HCEC 1CT (cell line): ENCODE measurements around the gene CASP12.

Experiments
- DNase-seq: peaks from one replicate; pipeline ENCODE4 v3.0.0-alpha.2; 2017

The CASP12 gene

DNA sequence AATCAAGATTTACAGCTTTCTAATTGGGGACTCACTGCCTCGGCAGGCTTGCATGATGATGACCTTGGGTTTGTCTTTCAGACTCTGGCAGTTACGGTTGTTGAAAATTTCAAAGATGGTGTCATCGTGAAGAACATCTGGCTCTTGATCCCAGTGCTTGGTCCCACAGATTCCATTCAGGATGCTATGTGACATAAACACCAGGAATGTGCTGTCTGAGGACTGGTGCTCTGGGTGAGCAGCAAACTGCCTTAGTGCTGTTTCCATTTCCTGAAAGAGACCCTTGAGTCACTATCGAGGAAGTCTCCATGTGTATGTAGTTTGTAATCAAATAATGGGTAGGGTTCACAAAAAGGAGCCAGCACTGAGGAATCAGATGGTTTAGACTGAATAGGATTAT is 7.1 kb downstream of the CASP12 start:
- DNase-seq: peak; percentile 56

DNA sequence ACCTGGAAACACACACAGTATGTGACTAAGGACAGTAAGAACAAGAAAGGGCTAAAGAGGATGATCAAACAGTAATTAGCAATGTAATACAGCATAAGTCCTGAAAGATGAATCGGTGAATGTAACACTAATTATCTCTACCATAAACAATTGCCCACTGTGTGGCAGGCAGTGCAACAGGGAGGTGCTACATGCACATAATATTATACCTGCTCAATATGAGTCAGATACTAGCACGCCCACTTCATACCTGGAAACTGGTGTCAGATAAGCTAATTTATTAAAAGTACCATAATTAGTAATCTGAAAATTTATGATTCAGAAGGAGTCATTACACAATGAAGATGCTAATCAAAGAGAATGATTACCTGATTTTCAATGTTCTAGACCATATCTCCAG is 14.9 kb downstream of the CASP12 start:
- no peak for DNase-seq

DNA sequence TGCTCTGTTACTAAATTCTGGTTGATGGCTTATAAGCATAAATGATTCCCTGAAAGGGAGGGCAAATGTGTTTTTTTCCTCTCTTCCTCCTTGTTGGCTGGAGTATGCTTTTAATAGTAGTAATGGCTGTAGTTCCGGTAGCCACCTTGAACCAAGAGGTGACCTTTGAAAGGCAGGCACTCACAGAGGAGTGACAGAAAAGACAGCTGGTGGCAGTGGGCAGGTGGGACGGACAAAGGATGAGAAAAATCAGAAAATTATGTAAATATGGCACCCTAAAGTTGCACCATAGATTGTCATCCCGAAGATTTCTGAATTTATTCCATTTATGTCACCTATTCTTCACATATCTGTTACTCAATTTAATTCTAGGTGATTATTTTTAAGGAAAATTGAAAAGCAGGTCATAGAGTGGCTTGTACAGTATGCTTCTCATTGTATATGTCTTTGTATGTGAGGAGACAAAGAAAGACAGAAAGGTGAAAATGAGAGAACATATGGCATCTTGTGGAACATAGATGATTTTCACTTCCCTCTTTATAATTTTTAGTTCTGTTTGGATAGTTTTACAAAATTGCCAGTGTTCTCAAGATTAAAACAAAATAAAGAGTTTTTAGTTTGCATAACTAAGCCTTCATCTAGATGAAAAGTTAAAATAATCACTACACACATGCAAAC is 17.0 kb downstream of the CASP12 start:
- DNase-seq: no peak

DNA sequence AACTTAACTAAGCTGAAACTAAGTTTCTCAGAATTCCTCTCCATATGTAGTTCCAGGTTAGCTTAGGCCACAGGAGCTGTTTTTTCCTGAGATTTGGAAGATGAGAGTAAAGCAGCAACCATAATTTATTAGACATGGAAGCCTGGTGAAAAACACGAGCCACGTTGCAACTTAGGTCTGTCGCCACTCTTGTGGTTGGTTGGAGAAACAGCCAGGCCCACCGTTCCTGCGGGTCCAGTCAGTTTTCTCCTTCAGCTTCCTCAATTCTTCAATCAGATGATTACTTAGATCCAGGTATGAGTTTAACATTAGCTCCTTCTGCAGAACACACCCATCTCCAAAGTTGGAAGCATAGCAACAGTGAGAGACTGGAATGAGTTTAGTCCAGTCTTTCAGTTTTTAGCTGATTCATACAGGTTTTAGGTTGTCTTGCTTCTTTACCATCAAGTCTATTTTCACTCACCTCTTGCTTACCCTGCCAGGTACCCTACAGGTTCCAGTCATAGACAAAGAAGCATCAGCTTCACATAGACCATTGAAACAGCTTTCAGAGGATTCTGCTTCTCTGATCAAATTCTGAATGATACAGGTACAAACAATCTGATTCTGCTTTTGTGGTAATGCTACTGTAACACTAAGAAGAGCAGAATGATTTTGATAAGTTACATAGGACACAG is 18.6 kb downstream of the CASP12 start:
- DNase-seq: no peak

DNA sequence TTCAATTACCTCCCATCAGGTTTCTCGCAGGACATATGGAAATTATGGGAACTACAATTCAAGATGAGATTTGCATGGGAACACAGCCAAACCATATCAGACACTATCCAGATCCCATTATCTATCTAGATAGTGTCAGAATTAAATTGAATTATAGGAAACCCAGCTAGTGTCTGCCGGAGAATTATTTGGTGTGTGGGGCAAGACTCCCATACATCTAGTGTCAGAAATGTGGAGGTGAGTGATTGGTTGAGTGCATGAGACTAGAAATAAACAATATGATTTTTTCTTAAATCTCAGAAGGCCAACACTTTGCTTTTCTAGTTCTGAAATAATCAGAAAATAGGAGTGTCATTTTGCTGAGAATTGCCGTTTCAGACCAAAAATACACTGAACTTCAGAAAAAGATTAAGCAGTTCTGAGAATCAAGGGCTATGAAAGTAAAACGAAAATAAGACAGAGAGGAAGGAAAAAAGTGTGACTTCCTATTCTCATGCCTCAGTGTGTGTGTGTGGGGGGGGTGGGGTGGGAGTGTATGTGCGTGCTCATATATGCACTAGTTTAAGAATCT is 21.3 kb downstream of the CASP12 start:
- DNase-seq: no peak

DNA sequence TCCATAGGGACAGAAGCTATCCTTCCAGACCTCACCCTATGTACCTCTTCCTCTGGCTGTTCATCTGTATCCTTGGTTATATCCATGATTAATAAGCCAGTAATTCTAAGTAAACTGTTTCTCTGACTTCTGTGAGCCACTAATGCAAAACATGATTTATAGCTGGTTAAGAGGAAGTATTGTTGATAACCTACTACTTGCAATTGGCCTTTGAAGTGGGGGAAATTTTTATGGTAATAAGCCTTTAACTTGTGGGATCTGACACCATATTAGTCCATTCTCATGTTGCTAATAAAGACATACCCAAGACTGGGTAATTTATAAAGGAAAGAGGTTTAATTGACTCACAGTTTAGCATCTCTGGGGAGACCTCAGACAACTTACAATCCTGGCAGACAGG is 21.9 kb downstream of the CASP12 start:
- no peak for DNase-seq

DNA sequence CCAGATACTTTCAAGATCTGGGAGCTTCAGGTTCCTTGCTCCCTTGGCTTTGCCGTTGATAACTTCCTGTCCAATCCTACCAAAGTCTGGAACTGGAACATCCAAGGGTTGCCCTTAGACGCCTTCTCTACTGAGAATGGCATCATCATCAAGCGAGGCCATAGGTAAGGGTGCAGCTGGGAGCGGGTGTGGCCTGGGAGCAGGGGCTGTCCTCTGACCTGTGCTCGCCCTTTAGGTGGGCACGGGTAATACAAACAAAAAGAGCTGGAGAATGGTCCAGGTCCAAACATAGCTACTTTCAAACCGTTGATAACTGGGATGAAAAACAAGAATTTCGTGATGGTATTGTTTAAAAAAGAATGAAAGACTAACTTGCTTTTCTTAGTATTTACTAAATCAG is 25.0 kb downstream of the CASP12 start:
- DNase-seq: no peak

DNA sequence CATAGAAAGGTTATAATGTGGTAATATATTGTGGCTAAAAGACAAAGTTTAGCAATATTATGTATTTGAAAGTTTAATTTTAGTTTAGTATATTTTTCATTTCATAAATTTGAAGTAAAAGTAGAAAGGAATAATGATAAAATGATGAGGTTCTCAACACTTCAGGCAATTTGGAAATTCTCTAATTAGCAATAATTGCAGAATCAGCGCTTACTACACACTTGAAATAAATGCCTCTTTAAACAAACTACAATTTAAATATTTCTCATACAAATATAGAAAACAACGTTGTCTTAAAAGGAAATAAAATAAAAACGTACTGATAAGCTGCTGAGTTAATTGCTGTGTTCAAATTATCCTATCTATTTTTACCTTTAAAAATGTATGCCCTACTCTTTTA is 25.9 kb downstream of the CASP12 start:
- DNase-seq: no peak

DNA sequence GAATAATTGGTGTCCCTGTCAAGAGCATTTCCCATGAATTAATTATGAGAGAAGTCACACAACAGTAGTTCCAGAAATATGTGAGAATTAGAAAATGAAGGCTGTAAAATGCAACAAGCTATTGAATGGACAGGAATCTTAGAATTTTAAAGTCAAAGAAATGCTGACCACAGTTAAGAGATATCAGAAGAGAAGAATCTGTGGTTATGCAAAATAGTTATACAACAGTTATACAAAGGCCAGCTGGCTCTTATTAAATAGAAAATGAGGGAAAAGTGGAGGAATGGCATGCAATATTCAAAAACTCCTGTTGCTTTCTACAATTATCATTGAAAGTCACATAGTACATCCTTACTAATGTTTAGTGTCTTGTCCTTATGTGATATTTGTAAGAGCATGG is 27.4 kb downstream of the CASP12 start:
- no peak for DNase-seq

DNA sequence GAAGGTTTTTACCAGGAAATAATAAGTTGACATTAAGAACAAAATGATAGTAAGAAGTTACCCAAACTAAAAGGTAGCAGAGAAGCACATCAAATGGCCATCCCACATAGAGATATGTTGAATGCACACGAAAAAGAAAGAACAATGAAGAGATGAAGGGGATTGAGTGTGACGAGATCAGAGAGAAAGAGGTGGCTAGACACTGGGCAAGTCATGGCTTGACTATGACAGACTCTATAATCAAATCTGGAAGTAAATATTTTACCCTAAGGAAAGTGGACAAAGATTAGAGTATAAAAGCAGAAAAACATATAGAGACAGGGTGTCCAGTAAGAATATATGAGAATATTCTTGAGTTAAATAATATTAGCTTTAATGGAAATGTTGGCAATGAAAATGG is 31.4 kb downstream of the CASP12 start:
- DNase-seq: no peak

DNA sequence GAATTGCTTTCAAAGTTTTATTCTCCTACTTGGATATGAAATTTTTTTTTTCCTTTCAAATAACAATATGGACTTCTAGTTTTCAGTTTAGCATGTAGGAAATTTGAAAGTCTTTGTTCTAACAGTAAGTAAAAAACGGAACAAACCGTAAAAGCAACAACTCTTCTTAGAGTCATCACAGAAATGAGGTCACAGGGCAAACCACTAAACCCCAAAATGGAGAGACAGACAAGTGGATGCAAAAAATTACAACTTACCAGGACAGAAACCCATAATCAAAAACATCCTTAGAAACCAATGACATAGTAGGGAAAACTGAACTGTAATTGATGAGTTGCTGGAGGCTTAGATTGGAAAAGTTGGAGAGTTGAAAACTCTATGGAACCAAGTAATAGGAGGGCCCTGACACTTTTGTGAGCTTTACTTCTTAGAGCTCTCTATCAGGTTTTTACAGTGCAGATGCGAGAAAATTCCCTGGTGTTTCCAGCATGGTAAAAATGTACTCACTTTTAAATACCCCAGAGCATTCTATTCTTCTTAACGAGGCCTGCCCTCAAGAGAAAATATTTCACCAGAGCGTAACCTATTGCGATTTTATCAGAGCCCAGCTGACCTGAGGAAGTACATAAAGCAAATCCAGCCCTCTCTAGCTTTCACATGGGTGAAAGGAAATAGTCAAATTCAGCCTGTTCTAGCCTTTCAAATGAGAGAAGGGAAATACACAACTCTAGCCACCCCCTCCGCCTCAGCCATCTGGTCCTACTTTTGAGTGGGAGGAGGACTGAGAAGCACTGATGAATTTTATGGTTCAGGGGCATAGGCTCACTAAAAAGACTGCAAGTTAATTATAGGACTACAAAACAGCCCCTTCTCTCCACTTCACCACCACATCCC is 39.1 kb downstream of the CASP12 start:
- DNase-seq: no peak

DNA sequence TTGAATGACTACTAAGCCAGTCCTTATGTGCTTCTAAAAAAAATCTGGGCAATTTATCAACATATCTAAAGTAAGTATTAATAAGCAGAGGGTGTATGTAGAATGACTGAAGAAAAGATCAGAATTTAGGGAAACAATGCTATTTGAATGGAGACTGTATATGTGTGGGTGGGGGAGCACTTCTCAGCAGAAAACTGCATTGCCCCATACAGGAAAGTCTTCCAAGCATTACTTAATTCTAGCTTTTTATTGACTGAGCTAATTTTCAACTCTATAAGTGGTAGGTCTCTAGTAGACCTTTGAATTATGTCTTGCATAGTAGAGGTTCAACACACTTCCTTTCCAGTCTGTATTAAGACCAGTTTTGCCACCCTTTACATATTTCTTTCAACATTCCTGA is 41.7 kb downstream of the CASP12 start:
- DNase-seq: no peak

DNA sequence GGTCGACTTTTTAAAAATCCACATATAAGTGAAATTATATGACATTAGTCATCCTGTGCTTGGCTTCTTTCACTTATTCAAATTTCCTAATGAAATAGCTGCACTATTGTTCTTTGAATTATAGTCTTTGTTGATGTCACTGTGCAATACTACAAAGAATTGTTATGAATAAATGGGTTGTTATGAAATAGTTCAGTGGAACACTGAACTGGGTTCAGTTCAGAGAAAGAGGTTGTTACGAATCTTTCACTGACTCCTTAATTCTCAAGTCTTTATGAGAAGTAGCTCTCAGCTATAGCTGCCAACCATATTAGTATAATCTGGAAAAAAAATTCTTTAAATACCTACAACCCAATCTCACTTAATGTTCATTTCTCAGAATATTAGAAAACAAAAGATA is 42.3 kb downstream of the CASP12 start:
- DNase-seq: no peak

DNA sequence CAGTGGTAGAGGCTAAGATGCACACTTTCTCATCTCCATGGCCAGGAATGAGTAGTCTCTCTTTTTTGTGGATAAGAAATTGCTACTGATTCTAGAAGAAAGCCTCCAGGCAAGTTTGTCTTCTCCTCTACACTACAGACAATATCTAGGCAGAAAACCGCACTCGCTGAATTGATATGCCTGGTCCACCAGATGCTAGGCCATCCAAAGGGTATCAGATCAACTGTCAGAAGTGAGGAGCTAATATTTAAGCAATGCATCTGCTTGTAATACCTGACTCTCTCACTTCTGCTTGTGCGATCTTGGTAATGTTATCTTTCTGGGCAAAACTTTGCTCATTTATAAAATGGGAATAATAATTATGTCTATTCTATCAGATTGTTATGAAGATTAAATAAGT is 45.0 kb downstream of the CASP12 start:
- DNase-seq: no peak

DNA sequence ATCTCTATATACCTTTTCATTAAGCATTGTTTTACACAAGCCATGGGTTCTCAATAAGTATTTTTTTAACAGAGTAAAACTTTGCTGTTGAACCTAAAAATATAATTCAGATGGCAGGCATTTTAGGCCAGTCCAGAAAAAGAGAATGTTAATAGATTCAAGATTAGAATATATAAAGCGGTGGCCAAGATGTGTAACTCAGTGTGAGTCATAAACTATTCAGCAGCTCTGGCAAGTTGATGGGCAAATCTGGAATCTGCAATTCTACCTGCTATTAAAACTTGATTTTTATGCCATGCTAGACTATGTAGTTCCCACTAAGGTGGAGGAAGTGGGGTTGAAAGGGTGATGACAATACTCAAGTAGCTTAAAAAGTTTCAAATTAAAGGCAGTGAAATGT is 45.4 kb downstream of the CASP12 start:
- no peak for DNase-seq

DNA sequence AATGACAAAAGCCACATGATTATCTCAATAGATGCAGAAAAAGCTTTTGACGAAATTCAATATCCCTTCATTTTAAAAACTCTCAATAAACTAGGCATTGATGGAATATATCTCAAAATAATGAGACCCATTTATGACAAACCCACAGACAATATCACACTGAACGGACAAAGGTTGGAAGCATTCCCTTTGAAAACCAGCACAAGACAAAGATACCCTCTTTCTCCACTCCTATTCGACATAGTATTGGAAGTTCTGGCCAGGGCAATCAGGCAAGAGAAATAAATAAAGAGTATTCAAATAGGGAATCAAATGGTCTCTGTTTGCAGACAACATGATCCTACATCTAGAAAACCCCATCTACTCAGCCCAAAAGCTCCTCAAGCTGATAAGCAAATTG is 52.0 kb downstream of the CASP12 start:
- no peak for DNase-seq

DNA sequence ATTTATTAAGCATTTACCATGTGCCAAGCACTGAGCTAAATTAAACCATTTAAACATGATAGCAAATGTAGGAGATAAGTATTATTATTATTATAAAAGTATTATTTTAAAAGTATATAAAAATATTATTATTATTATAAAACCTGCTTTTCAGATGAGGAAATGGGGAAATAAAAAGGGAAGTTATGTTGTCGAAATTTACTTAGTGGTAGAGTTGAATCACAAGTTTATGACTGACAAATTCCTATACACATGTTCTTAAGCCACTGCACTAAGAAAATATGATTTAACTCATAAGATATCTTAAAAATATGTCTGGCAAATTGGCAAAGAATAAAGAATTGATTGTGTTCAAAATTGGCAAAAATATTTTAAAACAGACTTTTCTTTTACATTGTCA is 53.8 kb downstream of the CASP12 start:
- peak; percentile 12 for DNase-seq

DNA sequence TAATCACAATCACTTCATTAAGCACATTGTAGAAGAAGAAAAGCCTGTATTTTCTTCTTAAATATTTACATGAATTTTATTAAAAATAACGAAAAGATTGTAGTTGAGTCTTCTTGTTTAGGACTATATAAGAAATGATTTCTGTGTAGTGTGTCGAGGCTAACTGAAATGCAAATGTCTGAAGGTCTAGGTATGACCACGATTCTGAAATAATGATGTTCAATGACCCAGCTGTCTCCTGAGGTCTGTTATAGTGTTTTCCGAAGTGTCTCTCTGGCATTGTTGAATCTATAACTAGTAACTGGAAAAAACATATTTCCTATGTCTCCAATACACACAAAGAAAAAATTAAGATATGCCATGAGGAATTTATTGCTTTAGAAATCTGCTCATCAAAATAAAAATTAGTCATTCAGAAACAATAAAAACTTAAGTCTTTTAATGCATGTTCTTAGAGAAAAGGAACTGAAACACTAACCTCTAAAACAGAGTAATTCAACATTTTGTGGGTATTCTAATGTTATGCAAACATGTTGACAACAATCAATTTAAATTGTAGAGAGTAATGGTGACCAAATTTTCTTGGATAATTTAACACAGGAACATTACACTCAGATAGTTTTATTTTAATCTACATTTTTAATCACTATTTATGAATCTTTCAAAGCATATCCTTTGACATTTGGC is 55.0 kb downstream of the CASP12 start:
- DNase-seq: no peak

DNA sequence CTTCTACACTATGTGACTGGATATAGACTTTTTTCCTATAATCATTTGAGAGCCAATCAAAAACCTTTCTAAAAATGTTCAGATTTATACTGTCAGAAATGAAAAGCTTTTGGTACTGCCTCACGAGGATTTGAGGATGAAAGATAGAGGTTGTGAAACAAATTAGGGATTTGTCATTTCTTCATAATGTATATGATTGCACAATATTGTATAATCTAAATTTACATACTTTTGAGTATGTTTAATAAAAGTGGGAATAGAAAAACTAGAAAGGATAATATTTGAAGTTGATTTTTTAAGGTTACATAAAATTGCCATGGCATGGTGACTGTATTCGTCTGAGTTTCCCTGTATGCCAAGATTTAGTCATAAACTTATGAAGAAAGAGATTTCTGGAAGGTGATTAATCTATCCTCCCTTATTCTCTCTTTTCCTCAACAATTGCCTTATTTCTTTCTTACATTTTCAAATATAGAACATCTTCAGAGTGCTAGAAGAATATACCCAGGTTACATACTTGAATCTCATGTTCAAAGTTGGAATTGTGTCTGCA is 56.2 kb downstream of the CASP12 start:
- no peak for DNase-seq

DNA sequence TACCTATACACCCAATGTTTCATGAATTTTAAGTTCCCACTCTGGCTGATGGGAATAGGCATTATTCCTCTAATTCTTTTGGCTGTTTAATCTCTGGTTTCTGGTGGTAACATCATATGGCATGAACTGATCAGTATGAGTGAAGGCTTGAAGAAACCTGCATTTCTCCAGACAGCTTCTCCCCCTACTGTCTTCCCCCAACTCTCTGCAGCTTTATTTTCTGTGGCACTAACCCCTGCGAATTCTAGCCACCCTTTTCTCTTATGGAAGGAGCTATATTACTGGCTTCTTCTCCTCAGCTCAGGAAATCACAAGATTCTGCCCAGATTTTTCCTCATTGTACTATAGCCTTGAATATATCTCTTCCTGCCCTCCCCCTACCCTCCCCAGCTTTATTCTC is 57.1 kb downstream of the CASP12 start:
- DNase-seq: no peak

DNA sequence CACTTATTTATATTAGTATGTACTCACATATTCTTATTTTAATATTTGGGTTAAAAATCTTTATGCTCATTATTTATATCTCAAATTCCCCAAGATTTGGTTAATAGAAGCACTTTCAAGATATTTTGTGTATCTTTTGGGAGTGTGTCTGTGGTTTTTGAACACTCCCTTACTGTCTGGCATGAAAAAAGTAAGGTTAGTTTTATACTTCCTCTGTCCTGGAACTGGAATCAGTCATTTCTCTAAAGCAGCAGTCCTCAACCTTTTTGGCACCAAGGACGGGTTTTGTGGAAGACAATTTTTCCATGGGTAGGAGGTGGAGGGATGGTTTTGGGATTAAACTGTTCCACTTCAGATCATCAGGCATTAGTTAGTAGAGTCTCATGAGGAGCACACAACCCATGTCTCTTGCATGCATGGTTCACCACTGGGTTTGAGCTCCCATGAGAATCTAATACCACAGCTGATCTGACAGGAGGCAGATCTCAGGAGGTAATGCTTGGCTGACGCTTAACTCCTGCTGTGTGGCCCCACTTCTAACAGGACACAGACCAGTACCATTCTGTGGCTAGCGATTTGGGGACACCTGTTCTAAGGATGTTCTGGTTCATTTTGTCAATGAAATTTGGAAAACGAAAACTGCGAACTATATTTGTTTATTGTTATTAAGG is 60.2 kb downstream of the CASP12 start:
- no peak for DNase-seq

DNA sequence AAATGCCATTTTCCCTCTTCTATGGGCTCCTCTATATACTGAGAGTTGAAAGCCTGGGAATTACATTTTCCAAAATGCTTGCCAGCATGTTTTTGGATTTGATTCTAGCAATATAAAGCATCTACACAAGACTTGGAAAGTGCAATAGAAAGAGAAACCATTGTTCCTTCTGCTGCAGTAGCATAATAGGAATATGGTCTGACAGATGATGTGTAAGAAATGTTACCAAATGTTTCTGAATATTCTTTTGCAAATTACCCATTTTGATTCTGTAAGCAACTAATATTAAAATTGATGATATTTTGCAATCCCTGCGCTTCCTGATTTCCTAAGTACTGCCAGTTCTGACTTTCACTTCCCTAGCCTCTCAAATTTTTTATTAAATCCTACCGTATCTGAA is 61.6 kb downstream of the CASP12 start:
- DNase-seq: no peak
